Peyer's patch (tissue), 4 donors: ENCODE measurements around the gene DPH7. TPM values are rescaled to one million over a fixed set of nuclear protein-coding genes. Genes with fewer than 3 reads are reported as not detected.

Experiments
- DNase-seq, 3 donors: peaks; one replicate each; pipeline ENCODE4 v3.0.0-alpha.2; 2017 to 2019
- H3K27ac ChIP-seq, 4 donors: fragments of 200-600 bp; sonication (generic); one replicate each; pipeline ENCODE4 v1.5.1; 2016 to 2019
- H3K27me3 ChIP-seq, 2 donors: fragments of 200-600 bp; sonication (generic); one replicate each; pipeline ENCODE4 v1.5.1; 2019
- H3K36me3 ChIP-seq, 3 donors: fragments of 200-600 bp; sonication (generic); one replicate each; pipeline ENCODE4 v1.5.1; 2016 to 2019
- H3K4me1 ChIP-seq, 4 donors: fragments of 200-600 bp; sonication (generic); one replicate each; pipeline ENCODE4 v1.5.1; 2016 to 2019
- H3K4me3 ChIP-seq, 4 donors: fragments of 200-600 bp; sonication (generic); 1 replicate in 3 of 4; 2 replicates in 1 of 4; pipeline ENCODE4 v1.5.1; 2016 to 2019; ENCODE audit warnings: mild to moderate bottlenecking in 1 of 4
- H3K9me3 ChIP-seq, 4 donors: fragments of 200-600 bp; sonication (generic); one replicate each; pipeline ENCODE4 v1.5.1; 2016 to 2019; ENCODE audit warnings: mild to moderate bottlenecking in 1 of 4
- POLR2A ChIP-seq, 2 donors: fragments of 450-650 bp; IDR thresholded peaks; one replicate each; pipeline ENCODE4 v1.5.1; 2017; ENCODE audit warnings: antibody characterized with exemption in 2 of 2, mild to moderate bottlenecking in 2 of 2, moderate library complexity in 2 of 2
- total RNA-seq, 4 donors: library from RNA; depleted of rRNA; stranded (reverse); fragments of >200 nt; gene quantifications; one replicate each; pipeline ENCODE4 v1.1.0, GENCODE V29; 2016
- TF ChIP-seq, protein P1 (sequence below), 6 experiments: fragments of 450-650 bp in 4 of 6; fragments of 200-600 bp in 2 of 6; sonication (generic) in 1 of 6; IDR thresholded peaks; one replicate each; pipeline ENCODE4 v1.5.1; 2017 to 2019; ENCODE audit warnings: antibody characterized with exemption in 6 of 6, mild to moderate bottlenecking in 3 of 6, moderate library complexity in 1 of 6

Gene DPH7
- total RNA-seq, 4 donors from 2014 or later = 21.9 to 52.5 (median 44.5) TPM

DNA sequence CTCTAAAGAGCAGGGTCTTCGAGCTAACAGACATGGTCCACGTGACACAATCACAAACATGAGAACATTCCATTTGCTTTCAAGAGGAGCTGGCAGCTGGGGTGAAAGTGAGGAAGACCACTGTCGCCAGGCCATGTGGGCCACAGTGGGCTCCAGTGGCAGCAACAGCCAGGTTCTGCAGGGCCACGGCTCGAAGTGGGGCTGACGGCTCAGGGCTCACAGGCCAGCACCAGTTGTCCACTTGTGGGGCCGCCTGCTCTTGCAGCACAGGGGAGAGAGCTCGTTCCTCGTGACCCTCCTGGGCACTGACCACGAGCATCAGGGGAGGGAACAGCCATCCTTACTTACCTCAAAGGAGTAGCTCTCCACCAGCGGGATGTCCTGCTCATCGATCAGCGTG, 9.6 kb upstream of the DPH7 start:
- TF ChIP-seq, protein P1, sequence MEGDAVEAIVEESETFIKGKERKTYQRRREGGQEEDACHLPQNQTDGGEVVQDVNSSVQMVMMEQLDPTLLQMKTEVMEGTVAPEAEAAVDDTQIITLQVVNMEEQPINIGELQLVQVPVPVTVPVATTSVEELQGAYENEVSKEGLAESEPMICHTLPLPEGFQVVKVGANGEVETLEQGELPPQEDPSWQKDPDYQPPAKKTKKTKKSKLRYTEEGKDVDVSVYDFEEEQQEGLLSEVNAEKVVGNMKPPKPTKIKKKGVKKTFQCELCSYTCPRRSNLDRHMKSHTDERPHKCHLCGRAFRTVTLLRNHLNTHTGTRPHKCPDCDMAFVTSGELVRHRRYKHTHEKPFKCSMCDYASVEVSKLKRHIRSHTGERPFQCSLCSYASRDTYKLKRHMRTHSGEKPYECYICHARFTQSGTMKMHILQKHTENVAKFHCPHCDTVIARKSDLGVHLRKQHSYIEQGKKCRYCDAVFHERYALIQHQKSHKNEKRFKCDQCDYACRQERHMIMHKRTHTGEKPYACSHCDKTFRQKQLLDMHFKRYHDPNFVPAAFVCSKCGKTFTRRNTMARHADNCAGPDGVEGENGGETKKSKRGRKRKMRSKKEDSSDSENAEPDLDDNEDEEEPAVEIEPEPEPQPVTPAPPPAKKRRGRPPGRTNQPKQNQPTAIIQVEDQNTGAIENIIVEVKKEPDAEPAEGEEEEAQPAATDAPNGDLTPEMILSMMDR (IDR thresholded peaks at IDR 0.05) = no peak
- H3K36me3 ChIP-seq = peaks cover 0 to 27% (median 0%) of the 10 kb centered on the region in 3 donors
- H3K9me3 ChIP-seq = no peaks in the 10 kb centered on the region

DNA sequence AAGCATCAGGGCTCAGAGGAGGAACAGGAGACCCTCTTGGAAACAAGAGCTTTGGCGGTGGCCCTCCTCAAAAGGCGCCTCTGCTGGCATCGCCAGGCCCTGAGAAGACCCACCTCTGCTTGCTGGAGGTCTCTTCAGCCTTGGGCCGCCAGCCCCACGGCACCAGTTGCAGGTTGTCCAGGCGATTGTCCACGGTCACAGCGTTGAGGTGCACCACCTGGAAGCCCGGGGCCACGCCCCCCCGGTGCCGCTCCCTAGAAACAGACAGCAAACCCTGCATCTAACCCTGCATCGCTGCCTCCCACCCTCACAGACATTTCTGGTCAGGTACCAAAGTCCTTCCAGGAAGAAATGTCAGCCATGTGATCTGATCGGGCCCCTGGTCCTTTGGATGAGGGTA, 8.1 kb upstream of the DPH7 start:
- TF ChIP-seq, protein P1 (IDR thresholded peaks at IDR 0.05) = no peak
- TF ChIP-seq POLR2A (IDR thresholded peaks at IDR 0.05) = no peak
- Histone ChIP-seq H3K4me3 (no peak overlapping the region), H3K27ac (no peak overlapping the region), H3K9me3 (no peaks in the 10 kb centered on the region), H3K27me3 (no peaks in the 10 kb centered on the region), H3K36me3 (peaks cover 0 to 39% (median 0%) of the 10 kb centered on the region in 3 donors), H3K4me1 (peaks cover 0 to 19% (median 11%) of the 10 kb centered on the region in 4 donors)
- DNase-seq = no peak

More for the DNA sequence above, 9.6 kb upstream of the DPH7 start:
- no peak overlapping the region for H3K4me3 ChIP-seq
- no peaks in the 10 kb centered on the region for H3K27me3 ChIP-seq
- no peak overlapping the region for H3K27ac ChIP-seq
- peaks cover 0 to 19% (median 11%) of the 10 kb centered on the region in 4 donors for H3K4me1 ChIP-seq
- DNase-seq = no peak

DNA sequence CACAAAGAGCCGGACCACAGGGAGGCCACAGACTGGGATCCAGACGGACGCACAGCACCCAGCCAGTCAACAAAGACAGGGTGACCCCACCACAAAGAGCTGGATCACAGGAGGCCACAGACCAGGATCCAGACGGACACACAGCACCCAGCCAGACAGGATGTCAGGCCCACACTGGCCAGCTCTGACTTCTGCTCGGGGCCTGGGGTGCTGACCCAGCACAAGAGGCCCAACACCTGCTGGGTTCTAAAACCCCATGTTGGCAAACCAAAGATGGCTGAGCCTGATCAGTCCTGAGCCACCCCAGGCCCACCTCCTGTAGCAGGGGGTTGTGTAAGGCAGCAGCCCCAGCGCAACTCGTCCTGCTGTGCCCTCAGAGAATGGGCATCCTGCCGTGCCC, 5.2 kb upstream of the DPH7 start:
- H3K27me3 ChIP-seq = no peaks in the 10 kb centered on the region
- H3K36me3 ChIP-seq = peaks cover 0 to 42% (median 0%) of the 10 kb centered on the region in 3 donors
- no peaks in the 10 kb centered on the region for H3K9me3 ChIP-seq
- H3K27ac ChIP-seq = no peak overlapping the region
- peaks cover 0 to 6% (median 4%) of the 10 kb centered on the region in 4 donors for H3K4me1 ChIP-seq
- TF ChIP-seq, protein P1 (IDR thresholded peaks at IDR 0.05) = no peak
- no peak for TF ChIP-seq POLR2A (IDR thresholded peaks at IDR 0.05)
- no peak overlapping the region for H3K4me3 ChIP-seq
- DNase-seq = no peak

DNA sequence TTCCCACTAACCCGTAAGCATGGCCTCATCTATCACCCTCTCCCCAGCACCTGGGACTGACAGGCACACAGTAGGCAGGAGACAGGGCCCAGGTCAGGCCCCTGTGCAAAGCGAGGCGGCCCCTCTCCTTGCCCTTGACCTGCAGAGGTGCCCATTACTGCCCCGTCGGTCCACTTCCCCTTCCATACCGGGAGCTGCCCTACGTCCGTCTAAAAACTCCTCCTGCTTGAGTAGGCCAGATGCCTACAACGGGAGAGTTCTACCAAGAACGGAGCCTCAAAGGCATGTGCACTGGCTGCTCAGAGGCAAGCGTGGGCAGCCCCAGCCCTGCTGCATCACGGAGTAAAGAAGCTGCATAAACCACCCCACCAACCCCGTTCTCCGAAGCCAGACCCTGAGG, 4.6 kb upstream of the DPH7 start:
- no peaks in the 10 kb centered on the region for H3K9me3 ChIP-seq
- H3K4me1 ChIP-seq = peaks cover 0 to 5% (median 2%) of the 10 kb centered on the region in 4 donors
- no peak overlapping the region for H3K27ac ChIP-seq
- H3K36me3 ChIP-seq = peaks cover 0 to 41% (median 0%) of the 10 kb centered on the region in 3 donors
- H3K4me3 ChIP-seq = no peak overlapping the region
- TF ChIP-seq, protein P1 (IDR thresholded peaks at IDR 0.05) = no peak
- TF ChIP-seq POLR2A (IDR thresholded peaks at IDR 0.05) = no peak
- DNase-seq = no peak
- no peaks in the 10 kb centered on the region for H3K27me3 ChIP-seq

DNA sequence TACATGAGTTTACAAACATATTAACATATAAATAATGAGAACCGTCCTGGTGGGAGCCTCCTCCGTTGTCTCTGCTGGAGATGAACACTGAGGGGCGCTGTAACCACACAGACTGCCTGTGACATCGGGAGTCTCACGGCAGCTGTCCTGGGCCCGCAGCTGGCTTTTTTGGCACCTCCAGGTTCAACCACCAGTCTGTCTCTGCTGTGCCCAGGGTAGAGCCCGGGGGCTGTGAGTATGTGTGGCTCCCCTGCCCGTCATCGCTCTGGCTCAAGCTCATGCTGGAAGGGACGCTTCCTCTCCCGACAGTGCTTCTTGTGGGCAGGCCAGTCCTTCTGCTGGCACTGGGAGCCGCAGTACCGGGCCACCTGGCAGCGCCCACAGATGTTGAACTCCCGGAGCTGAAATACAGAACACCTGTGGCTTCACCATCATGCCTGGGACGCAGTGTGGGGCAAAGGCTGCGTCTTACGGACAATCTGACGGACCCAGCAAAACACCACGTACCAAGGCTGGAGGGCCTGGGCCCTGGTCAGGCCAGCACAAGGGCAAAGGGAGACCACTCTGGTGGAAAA, 3.6 kb upstream of the DPH7 start:
- TF ChIP-seq, protein P1 (IDR thresholded peaks at IDR 0.05) = peak in 3 of 6 experiments; percentile 36 to 43 (median 37)
- TF ChIP-seq POLR2A (IDR thresholded peaks at IDR 0.05) = no peak
- no peak overlapping the region for H3K27ac ChIP-seq
- H3K27me3 ChIP-seq = no peaks in the 10 kb centered on the region
- H3K36me3 ChIP-seq = peaks cover 0 to 31% (median 0%) of the 10 kb centered on the region in 3 donors
- no peaks in the 10 kb centered on the region for H3K9me3 ChIP-seq
- H3K4me1 ChIP-seq = peaks cover 0 to 11% (median 6%) of the 10 kb centered on the region in 4 donors
- no peak overlapping the region for H3K4me3 ChIP-seq
- no peak for DNase-seq
